MM.1S (cell line): ENCODE results near the gene CDRT15.

Experiments used
- DNase-seq: peaks from one replicate; pipeline ENCODE4 v3.0.0-alpha.2; 2015
- H2AFZ ChIP-seq: fragments of 300-600 bp; sonication (generic); 2 replicates; pipeline ENCODE4 v1.6.0; 2016; ENCODE audit warnings: antibody characterized with exemption, low read length
- H3F3A ChIP-seq: fragments of 300-600 bp; sonication (generic); 2 replicates; pipeline ENCODE4 v1.6.1; 2016; ENCODE audit warnings: mild to moderate bottlenecking, antibody characterized with exemption, low read length, moderate library complexity, mixed read lengths; ENCODE audit not compliant: insufficient read depth
- H3K27ac ChIP-seq: fragments of 300-600 bp; sonication (generic); 2 replicates; pipeline ENCODE4 v1.5.1; 2016; ENCODE audit warnings: mild to moderate bottlenecking, low read length
- H3K27me3 ChIP-seq: fragments of 300-600 bp; sonication (generic); replicated peaks from 2 replicates; pipeline ENCODE4 v1.6.0; 2016; ENCODE audit warnings: low read length; ENCODE audit not compliant: insufficient read depth
- H3K36me3 ChIP-seq: fragments of 300-600 bp; sonication (generic); replicated peaks from 2 replicates; pipeline ENCODE4 v1.6.1; 2016; ENCODE audit warnings: mild to moderate bottlenecking, low read length, mixed read lengths; ENCODE audit not compliant: insufficient read depth
- H3K4me1 ChIP-seq: fragments of 300-600 bp; sonication (generic); 2 replicates; pipeline ENCODE4 v1.6.1; 2016; ENCODE audit warnings: low read length, mixed read lengths
- H3K4me2 ChIP-seq: fragments of 300-600 bp; sonication (generic); 2 replicates; pipeline ENCODE4 v1.6.0; 2016; ENCODE audit warnings: low read depth, low read length
- H3K4me3 ChIP-seq: fragments of 300-600 bp; sonication (generic); 2 replicates; pipeline ENCODE4 v1.5.1; 2016; ENCODE audit warnings: low read length, mixed read lengths
- H3K79me2 ChIP-seq: fragments of 300-600 bp; sonication (generic); 2 replicates; pipeline ENCODE4 v1.6.1; 2016; ENCODE audit warnings: mixed run types, low read length, mixed read lengths
- H3K9ac ChIP-seq: fragments of 300-600 bp; sonication (generic); 2 replicates; pipeline ENCODE4 v1.6.1; 2016; ENCODE audit warnings: low read length, mixed read lengths
- H3K9me2 ChIP-seq: fragments of 300-600 bp; sonication (generic); replicated peaks from 2 replicates; pipeline ENCODE4 v1.6.1; 2016; ENCODE audit warnings: mild to moderate bottlenecking, low read length, mixed read lengths; ENCODE audit not compliant: insufficient read depth
- H3K9me3 ChIP-seq: fragments of 300-600 bp; sonication (generic); replicated peaks from 2 replicates; pipeline ENCODE4 v1.6.1; 2016; ENCODE audit warnings: mild to moderate bottlenecking, low read length, mixed read lengths; ENCODE audit not compliant: insufficient read depth
- H4K20me1 ChIP-seq: fragments of 300-600 bp; sonication (generic); 2 replicates; pipeline ENCODE4 v1.6.1; 2016; ENCODE audit warnings: mild to moderate bottlenecking, low read length, moderate library complexity, mixed read lengths; ENCODE audit not compliant: insufficient read depth
- CTCF ChIP-seq: fragments of 300-600 bp; sonication (generic); IDR thresholded peaks from 2 replicates; pipeline ENCODE4 v1.5.1; 2016; ENCODE audit warnings: antibody characterized with exemption, low read length, mixed read lengths
- EZH2 ChIP-seq: fragments of 300-600 bp; sonication (generic); optimal IDR thresholded peaks from 2 replicates; pipeline ENCODE3; 2017; ENCODE audit warnings: low read depth, mild to moderate bottlenecking, antibody characterized with exemption, low read length, mixed read lengths
- EZH2phosphoT487 ChIP-seq: fragments of 300-600 bp; sonication (generic); IDR thresholded peaks from 2 replicates; pipeline ENCODE4 v1.6.1; 2018; ENCODE audit warnings: antibody characterized with exemption, low read length

CDRT15 gene

GRCh38 chr17:14206891-14207290, 29.8 kb downstream of the CDRT15 start:
- Histone ChIP-seq H3K4me2 (no peak overlapping the region), H3F3A (no peaks in the 10 kb centered on the region), H3K4me1 (no peaks in the 10 kb centered on the region), H3K9me2 (no peaks in the 10 kb centered on the region), H2AFZ (no peak overlapping the region), H3K27ac (no peak overlapping the region), H3K36me3 (no peaks in the 10 kb centered on the region), H3K9me3 (no peaks in the 10 kb centered on the region), H3K9ac (no peak overlapping the region), H3K79me2 (no peaks in the 10 kb centered on the region), H3K4me3 (no peak overlapping the region), H4K20me1 (no peaks in the 10 kb centered on the region), H3K27me3 (no peaks in the 10 kb centered on the region)
- DNase-seq, result no peak
- TF ChIP-seq EZH2 (no peak), EZH2phosphoT487 (no peak), CTCF (no peak)

- Histone ChIP-seq H3K4me3 (no peak overlapping the region), H3K9me3 (no peaks in the 10 kb centered on the region), H3K79me2 (no peaks in the 10 kb centered on the region), H3K27me3 (no peaks in the 10 kb centered on the region), H3K4me1 (no peaks in the 10 kb centered on the region), H2AFZ (no peak overlapping the region), H3K9ac (no peak overlapping the region), H3K27ac (no peak overlapping the region), H3K36me3 (no peaks in the 10 kb centered on the region), H4K20me1 (no peaks in the 10 kb centered on the region), H3K9me2 (no peaks in the 10 kb centered on the region), H3F3A (no peaks in the 10 kb centered on the region), H3K4me2 (no peak overlapping the region)
- DNase-seq, result no peak
- TF ChIP-seq EZH2phosphoT487 (no peak), CTCF (no peak), EZH2 (no peak)
Observed at GRCh38 chr17:14205992-14206461, 30.6 kb downstream of the CDRT15 start.

- H3K4me2 ChIP-seq, result no peak overlapping the region
- H3K9ac ChIP-seq, result no peak overlapping the region
- no peaks in the 10 kb centered on the region for H3K27me3 ChIP-seq
- no peaks in the 10 kb centered on the region for H3K9me2 ChIP-seq
- H3K36me3 ChIP-seq, result no peaks in the 10 kb centered on the region
- no peaks in the 10 kb centered on the region for H3K9me3 ChIP-seq
- H3K4me1 ChIP-seq, result no peaks in the 10 kb centered on the region
- H2AFZ ChIP-seq, result no peak overlapping the region
- no peaks in the 10 kb centered on the region for H3K79me2 ChIP-seq
- no peak for TF ChIP-seq EZH2
- no peak for TF ChIP-seq EZH2phosphoT487
- TF ChIP-seq CTCF, result no peak
- no peak overlapping the region for H3K27ac ChIP-seq
- no peak overlapping the region for H3K4me3 ChIP-seq
- no peaks in the 10 kb centered on the region for H4K20me1 ChIP-seq
- no peak for DNase-seq
- no peaks in the 10 kb centered on the region for H3F3A ChIP-seq
Observed at GRCh38 chr17:14205380-14205779, 31.3 kb downstream of the CDRT15 start.
